Panc1 (cell line): ENCODE measurements around the gene TMEM120B.

Experiments used
- CTCF ChIP-seq: fragments of 450-650 bp; IDR thresholded peaks from 2 replicates; pipeline ENCODE4 v1.5.1; 2017; ENCODE audit warnings: mild to moderate bottlenecking
- POLR2AphosphoS5 ChIP-seq: IDR thresholded peaks from 2 replicates; pipeline ENCODE4 v1.6.1; 2012; ENCODE audit warnings: mild to moderate bottlenecking, low read depth, low read length, moderate library complexity
- REST ChIP-seq, 2 experiments: IDR thresholded peaks; 2 replicates each; pipeline ENCODE4 v1.6.1; 2011 to 2012; ENCODE audit warnings: low read depth in 2 of 2, control low read depth in 1 of 2, low read length in 1 of 2, mild to moderate bottlenecking in 1 of 2, moderate library complexity in 1 of 2; ENCODE audit not compliant: insufficient read depth in 1 of 2
- SIN3A ChIP-seq: IDR thresholded peaks from 2 replicates; pipeline ENCODE4 v1.6.1; 2012; ENCODE audit warnings: low read depth, mild to moderate bottlenecking, low read length, moderate library complexity, borderline replicate concordance; ENCODE audit not compliant: insufficient read depth
- TCF7L2 ChIP-seq: IDR thresholded peaks from 2 replicates; pipeline ENCODE4 v1.6.1; 2011; ENCODE audit warnings: mild to moderate bottlenecking, low read depth, low read length, inconsistent platforms

GRCh38 chr12:121712461-121713256, at the start of gene TMEM120B:
- TF ChIP-seq CTCF: no peak
- TF ChIP-seq POLR2AphosphoS5: peak; percentile 82
- TF ChIP-seq REST (IDR thresholded peaks at IDR 0.05; ENCODE audit: insufficient read depth in 1 of 2, low read depth in 2 of 2, low read length in 1 of 2): no peak
- TF ChIP-seq TCF7L2: no peak
- peak; percentile 91 for TF ChIP-seq SIN3A
